HS-27A (cell line): ENCODE data around the gene PALB2.
A peak's percentile ranks its signal among the peaks of the same experiment; 100 is the strongest.

Source experiments
- DNase-seq: peaks from one replicate; pipeline ENCODE4 v3.0.0-alpha.2; 2012; ENCODE audit warnings: low read depth, missing footprints

The PALB2 gene

DNA sequence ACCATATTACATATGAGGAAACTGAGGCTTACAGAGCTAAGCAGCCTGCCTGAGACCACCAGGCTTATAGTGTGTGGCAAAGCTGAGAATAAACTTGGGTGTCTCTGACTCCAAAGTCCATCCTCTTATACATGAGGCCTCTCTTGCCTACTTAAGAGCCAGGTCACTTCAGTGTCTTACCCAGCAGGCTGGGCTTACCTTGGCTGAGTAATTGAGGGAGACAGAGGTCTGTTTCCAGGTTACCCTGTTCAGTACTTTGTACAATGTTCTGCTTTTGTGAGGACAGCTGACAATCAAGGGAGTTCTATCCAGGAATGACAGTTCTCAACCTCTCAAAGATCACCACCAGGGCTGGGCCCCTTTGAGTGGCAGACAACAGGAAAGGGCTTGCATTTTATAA is 59.3 kb downstream of the PALB2 start:
- DNase-seq: no peak

DNA sequence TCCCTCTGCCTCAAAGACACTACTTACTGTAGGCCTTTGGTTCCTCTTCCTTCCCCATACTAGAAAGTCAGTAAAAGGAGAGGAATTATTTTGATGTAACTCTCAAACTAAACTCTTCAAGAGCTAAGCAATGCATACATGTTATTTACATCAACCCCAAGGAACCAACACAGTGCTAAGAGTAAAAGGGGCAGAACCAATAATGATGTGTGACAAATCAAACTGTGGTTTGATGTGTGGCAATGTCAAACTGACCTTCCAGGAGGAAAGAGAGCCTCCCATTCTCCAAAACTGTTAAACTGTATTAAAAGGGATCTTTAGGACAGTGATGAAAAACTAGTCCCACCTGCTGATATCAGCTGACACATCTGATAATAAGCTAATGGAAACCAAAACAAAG is 60.7 kb downstream of the PALB2 start:
- no peak for DNase-seq

- no peak for DNase-seq
These were observed 61.7 kb downstream of the PALB2 start for GRCh38 chr16:23579371-23579770.

DNA sequence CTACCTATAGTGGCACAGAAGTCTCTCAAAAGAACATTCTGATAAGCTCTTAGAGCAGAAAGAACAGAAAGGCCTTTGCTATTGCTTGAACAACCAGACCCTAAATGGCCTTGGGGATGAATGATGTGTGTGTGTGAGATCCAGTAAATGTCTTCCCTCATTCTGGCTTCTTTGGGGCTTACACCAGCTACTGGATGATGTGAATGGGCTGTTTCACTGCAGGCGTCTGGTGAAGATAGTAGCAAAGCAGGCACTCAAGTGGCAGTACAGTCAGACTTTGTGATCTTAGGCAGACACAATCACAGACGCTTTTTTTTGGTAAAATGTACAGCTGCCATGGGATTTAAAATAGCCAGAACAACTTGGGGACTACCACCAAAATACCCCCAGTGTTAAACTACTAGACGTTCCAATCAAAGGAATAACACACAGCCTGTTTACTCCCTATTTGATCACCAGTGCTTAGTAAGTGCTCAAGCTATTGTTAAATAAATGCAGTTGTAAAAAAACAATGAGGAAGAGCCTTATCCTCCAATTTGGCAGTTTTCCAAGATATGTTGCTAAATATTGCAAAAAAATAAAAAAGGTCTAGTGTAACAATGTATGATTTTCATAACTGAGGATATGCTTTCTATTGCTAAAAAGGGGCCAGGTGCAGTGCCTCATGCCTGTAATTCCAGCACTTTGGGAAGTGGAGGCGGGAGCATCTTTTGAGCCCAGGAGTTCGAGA is 62.8 kb downstream of the PALB2 start:
- DNase-seq: no peak

DNA sequence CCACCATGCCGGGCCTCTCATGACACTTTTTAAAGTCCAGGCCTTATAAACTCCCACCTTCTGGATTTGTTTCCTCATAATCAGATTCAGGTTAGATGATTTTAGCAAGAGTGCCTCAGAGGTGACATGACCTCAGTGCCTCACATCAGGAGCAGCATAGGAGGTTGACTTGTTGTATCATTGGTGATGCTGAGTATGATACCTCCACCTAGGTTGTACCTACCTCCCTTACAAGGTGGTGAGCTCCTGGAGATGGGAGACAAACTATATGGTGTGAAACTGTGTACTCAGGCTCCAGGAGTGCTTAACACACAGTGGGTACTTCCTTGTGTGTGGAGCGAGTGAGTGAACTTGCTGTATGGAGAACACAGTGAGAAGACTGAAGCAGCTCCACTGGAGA is 63.6 kb downstream of the PALB2 start:
- DNase-seq: no peak

DNA sequence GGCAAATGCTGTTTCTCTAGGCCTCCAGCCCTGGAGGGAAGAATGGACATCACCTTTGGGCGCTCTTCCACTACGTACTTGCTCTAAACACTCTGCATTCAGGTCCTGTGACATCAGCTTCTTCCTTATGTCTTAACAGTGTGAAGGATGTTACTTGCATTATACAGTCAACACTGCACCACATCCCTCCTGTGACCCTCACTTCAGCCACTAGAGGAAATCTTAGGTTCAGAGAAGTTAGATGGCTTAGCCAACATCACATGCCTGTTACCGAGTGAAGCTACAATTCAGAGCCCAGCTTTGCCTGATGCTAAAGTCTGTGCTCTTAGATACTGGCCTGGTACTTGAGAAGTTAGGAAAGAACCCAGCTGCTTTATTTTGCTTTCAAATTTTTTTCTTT is 65.3 kb downstream of the PALB2 start:
- DNase-seq: no peak

- no peak for DNase-seq
These were observed 67.3 kb downstream of the PALB2 start for GRCh38 chr16:23573817-23574216.

GRCh38 chr16:23572394-23572793 is 68.7 kb downstream of the PALB2 start:
- no peak for DNase-seq

- no peak for DNase-seq
These were observed 69.2 kb downstream of the PALB2 start for GRCh38 chr16:23571895-23572294.

- DNase-seq: no peak
These were observed 70.0 kb downstream of the PALB2 start for GRCh38 chr16:23570992-23571632.

DNA sequence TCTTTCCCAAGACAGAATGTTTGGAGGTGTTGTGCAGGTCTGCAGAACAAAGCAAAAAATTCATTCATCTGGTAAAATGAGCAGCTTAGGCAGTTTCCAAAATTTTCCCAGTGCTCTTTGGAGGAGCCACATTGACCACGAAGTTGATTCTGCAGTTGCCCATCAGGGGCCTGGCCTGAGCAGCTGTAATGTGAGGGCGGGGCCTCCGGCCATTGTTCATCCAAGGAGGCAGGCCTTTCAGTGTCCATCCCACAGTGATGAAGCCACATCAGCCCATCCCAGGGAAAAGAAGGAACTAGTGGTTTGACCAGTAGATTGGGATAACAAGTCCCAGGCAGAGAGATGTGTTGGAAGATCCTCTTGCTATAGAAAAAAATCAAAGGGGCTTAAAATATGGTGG is 73.5 kb downstream of the PALB2 start:
- no peak for DNase-seq

GRCh38 chr16:23566724-23567123 is 74.4 kb downstream of the PALB2 start:
- no peak for DNase-seq

GRCh38 chr16:23564575-23565363 is 76.3 kb downstream of the PALB2 start:
- DNase-seq: no peak

- no peak for DNase-seq
These were observed 77.9 kb downstream of the PALB2 start for GRCh38 chr16:23563186-23563585.

DNA sequence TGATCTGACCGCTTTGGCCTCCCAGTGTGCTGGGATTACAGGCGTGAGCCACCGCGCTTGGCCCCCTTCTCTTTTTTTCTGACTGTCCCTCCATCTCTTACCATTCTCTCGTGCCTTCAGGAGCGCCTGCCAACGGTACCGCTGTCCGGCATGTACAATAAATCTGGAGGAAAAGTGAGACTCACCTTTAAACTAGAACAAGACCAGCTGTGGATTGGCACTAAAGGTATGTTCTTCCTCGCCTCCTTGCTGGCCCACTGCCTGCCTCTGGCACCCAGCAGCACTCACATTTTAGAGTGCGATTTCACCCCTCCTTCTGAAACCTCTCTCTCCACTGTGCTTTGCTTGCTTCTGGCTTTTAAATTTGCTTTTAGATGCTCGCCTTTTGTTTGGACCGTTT is 78.6 kb downstream of the PALB2 start:
- DNase-seq: no peak

DNA sequence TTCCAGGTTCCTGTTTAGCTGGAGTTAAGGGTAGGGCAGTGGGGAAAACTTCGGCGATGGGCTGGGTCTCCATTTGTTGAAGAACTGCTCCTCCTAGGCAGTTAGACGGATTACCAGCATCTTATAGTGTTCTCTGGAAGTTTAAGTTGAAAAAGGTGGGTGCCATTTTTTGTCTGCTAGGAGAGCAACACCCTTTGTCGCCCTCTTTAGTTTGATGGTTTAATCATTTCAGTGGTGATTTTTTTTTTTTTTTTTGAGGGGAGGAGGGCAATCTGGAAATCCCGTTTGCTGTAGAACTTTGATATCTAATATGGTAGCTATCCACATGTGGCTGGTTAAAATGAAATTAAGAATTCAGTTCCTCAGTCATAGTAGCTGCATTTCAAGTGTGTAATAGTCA is 79.5 kb downstream of the PALB2 start:
- DNase-seq: no peak

- DNase-seq: no peak
These were observed 83.1 kb downstream of the PALB2 start for GRCh38 chr16:23557779-23558702.

- peak; percentile 91 for DNase-seq
These were observed 84.0 kb downstream of the PALB2 start, which contains the start of the genes EARS2 and UBFD1 for GRCh38 chr16:23556881-23557778. Gene EARS2 (minus strand): TSS chr16:23557350. CDS start chr16:23557343, 7 bp downstream. Gene UBFD1 (plus strand): TSS chr16:23557727. CDS start chr16:23557743, 16 bp downstream.

DNA sequence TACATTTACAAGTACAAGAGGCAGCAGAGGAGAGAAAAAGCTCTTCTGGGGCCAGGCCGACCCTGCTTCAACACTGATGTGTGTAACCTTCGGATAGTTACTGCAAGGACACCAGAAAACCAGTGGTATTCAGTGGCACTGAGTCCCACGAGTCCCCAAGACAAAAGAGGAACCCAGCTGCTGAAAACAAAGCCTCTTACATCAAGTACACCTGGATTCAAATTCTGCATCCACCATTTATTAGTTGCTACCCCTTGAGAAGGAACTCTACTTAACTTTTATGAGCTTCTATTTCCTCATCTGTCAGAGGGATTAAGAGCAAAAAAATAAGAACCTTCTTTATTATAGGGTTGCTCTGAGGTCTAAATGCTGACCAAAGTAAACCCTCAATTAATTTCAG is 86.6 kb downstream of the PALB2 start:
- no peak for DNase-seq
